ENCODE measurements around the gene AMMECR1L. TPM values are rescaled to one million over a fixed set of nuclear protein-coding genes. Genes with fewer than 3 reads are reported as not detected.
"Not testable (repeated sequence)": the region's sequence is repeated elsewhere in the genome, so short reads cannot be mapped to it uniquely, and the experiment has no call there.

The AMMECR1L gene
- total and polyA plus RNA-seq, 2 experiments from 2014 or later = 7.8 to 17.7 TPM

- peaks cover 5% of the 10 kb centered on the region; the same call in 1 of the 2 replicates for H3K9me2 ChIP-seq (ENCODE audit: insufficient read depth)
- no peaks in the 10 kb centered on the region for H3K79me2 ChIP-seq (replicated peaks; ENCODE audit: insufficient read depth)
- no peaks in the 10 kb centered on the region; the same call in 1 of the 2 replicates for H4K20me1 ChIP-seq (replicated peaks; ENCODE audit: insufficient read depth)
- H3K4me3 ChIP-seq = no peak overlapping the region
- no peaks in the 10 kb centered on the region for H3K27me3 Mint-ChIP-seq (ENCODE audit: insufficient read depth, low read depth, poor library complexity)
- no peaks in the 10 kb centered on the region for H3K4me1 ChIP-seq (ENCODE audit: insufficient read depth)
- no peaks in the 10 kb centered on the region for H3K36me3 Mint-ChIP-seq (ENCODE audit: low read depth)
- peaks cover 7% of the 10 kb centered on the region; the same call in 2 of the 3 replicates for H3K4me1 Mint-ChIP-seq
- H3K9me3 Mint-ChIP-seq = no peaks in the 10 kb centered on the region; the same call in 2 of the 3 replicates
- H3K27ac Mint-ChIP-seq = no peak overlapping the region
- no peak overlapping the region for H3K4me3 Mint-ChIP-seq
- no peaks in the 10 kb centered on the region for H3K27me3 ChIP-seq (ENCODE audit: insufficient read depth)
- H3F3A ChIP-seq (replicated peaks; ENCODE audit: low read depth) = no peaks in the 10 kb centered on the region
- no peak overlapping the region for H3K27ac ChIP-seq (ENCODE audit: low read depth)
- ATAC-seq = peak; percentile 49
- DNase-seq (ENCODE audit: low spot score) = peak; percentile 47
- no peak overlapping the region for H3K4me2 ChIP-seq
- H3K36me3 ChIP-seq (ENCODE audit: insufficient read depth) = no peaks in the 10 kb centered on the region
- no peak overlapping the region for H2AFZ ChIP-seq
- TF ChIP-seq JUNB (IDR thresholded peaks at IDR 0.05; ENCODE audit: unreplicated experiment) (no peak), CTCF (conservative IDR thresholded peaks at IDR 0.05; ENCODE audit: low read depth in 2 of 2) (0 out of 4 replicates have a peak, but pooled peaks of 1 of the 2 experiments have one; percentile 8)
These were observed 23.3 kb upstream of the AMMECR1L start for GRCh38 chr2:127909019-127909418.

- H3K9me2 ChIP-seq (ENCODE audit: insufficient read depth); H3K4me1 Mint-ChIP-seq; H2AFZ ChIP-seq; H3K27me3 Mint-ChIP-seq (ENCODE audit: insufficient read depth, low read depth, poor library complexity); H3K27me3 ChIP-seq (ENCODE audit: insufficient read depth); H3K27ac Mint-ChIP-seq; H3K4me3 Mint-ChIP-seq; H3K36me3 Mint-ChIP-seq (ENCODE audit: low read depth); H3K9me3 Mint-ChIP-seq; H3K79me2 ChIP-seq (replicated peaks; ENCODE audit: insufficient read depth); ATAC-seq; H3F3A ChIP-seq (replicated peaks; ENCODE audit: low read depth); H3K4me3 ChIP-seq; DNase-seq (ENCODE audit: low spot score); H3K4me2 ChIP-seq; H3K36me3 ChIP-seq (ENCODE audit: insufficient read depth); H3K4me1 ChIP-seq (ENCODE audit: insufficient read depth); H4K20me1 ChIP-seq (replicated peaks; ENCODE audit: insufficient read depth); H3K27ac ChIP-seq (ENCODE audit: low read depth): not testable (repeated sequence)
These were observed 22.1 kb upstream of the AMMECR1L start for GRCh38 chr2:127907733-127908400.

- Mint-ChIP-seq H3K27ac (no peak overlapping the region), H3K9me3 (no peaks in the 10 kb centered on the region; the same call in 2 of the 3 replicates), H3K4me3 (no peak overlapping the region; the same call in 2 of the 3 replicates), H3K27me3 (ENCODE audit: insufficient read depth, low read depth, poor library complexity) (no peaks in the 10 kb centered on the region), H3K36me3 (ENCODE audit: low read depth) (no peaks in the 10 kb centered on the region), H3K4me1 (peaks cover 7% of the 10 kb centered on the region; the same call in 2 of the 3 replicates)
- Histone ChIP-seq H3K4me2 (no peak overlapping the region), H3K27me3 (ENCODE audit: insufficient read depth) (no peaks in the 10 kb centered on the region), H4K20me1 (replicated peaks; ENCODE audit: insufficient read depth) (no peaks in the 10 kb centered on the region; the same call in 1 of the 2 replicates), H3K9me2 (ENCODE audit: insufficient read depth) (peaks cover 5% of the 10 kb centered on the region; the same call in 1 of the 2 replicates), H3K79me2 (replicated peaks; ENCODE audit: insufficient read depth) (no peaks in the 10 kb centered on the region), H3K27ac (ENCODE audit: low read depth) (no peak overlapping the region), H3K36me3 (ENCODE audit: insufficient read depth) (no peaks in the 10 kb centered on the region), H3K4me3 (no peak overlapping the region), H2AFZ (peak overlapping the region; percentile 90; the same call in 1 of the 2 replicates), H3K4me1 (ENCODE audit: insufficient read depth) (no peaks in the 10 kb centered on the region), H3F3A (replicated peaks; ENCODE audit: low read depth) (no peaks in the 10 kb centered on the region)
- DNase-seq (ENCODE audit: low spot score) (peak; percentile 55), ATAC-seq (peak; percentile 79)
- TF ChIP-seq JUNB (IDR thresholded peaks at IDR 0.05; ENCODE audit: unreplicated experiment) (no peak), ZNF114 (CRISPR knock-in tag; IDR thresholded peaks at IDR 0.05) (no peak), REST (IDR thresholded peaks at IDR 0.05; ENCODE audit: unreplicated experiment) (no peak), ZNF331 (CRISPR knock-in tag; IDR thresholded peaks at IDR 0.05; ENCODE audit: low read depth) (no peak), EZH2phosphoT487 (IDR thresholded peaks at IDR 0.05; ENCODE audit: unreplicated experiment) (no peak), STAT1 (IDR thresholded peaks at IDR 0.05; ENCODE audit: unreplicated experiment) (no peak), NANOG (IDR thresholded peaks at IDR 0.05; ENCODE audit: borderline replicate concordance) (no peak), CTCF (conservative IDR thresholded peaks at IDR 0.05; ENCODE audit: low read depth in 2 of 2) (peak in 1 of 2 experiments; percentile 24; a peak in 1 of 4 replicates), CREB1 (CRISPR knock-in tag; IDR thresholded peaks at IDR 0.05; ENCODE audit: low read depth) (no peak)
These were observed 20.6 kb upstream of the AMMECR1L start for GRCh38 chr2:127906206-127906926.
